IMR-90 (cell line): Measurements from ENCODE around the gene TNFRSF9. TPM values are rescaled to one million over a fixed set of nuclear protein-coding genes. Genes with fewer than 3 reads are reported as not detected.
A peak's percentile ranks its signal among the peaks of the same experiment; 100 is the strongest.

Experiments
- ATAC-seq: fragments of 200-7000 bp; cut with Tn5 transposase; 2 replicates; pipeline ENCODE4 v1.9.1; 2020; ENCODE audit warnings: low read depth, mild to moderate bottlenecking, moderate library complexity
- BruUV-seq: library from RNA; stranded (reverse); fragments of 400-500 nt; replicated peaks from 2 replicates; lab custom pipeline; 2021; lab: Mats Ljungman, UMichigan
- CTCF ChIA-PET: fragments of 300-600 bp; formaldehyde crosslinking; extraction: SDS; loops from one replicate; lab custom pipeline; 2021; ENCODE audit warnings: antibody characterized with exemption; lab: Yijun Ruan, JAX
- POLR2A ChIA-PET: fragments of 300-600 bp; sonication (Branson Sonifier 250); formaldehyde crosslinking; loops from one replicate; lab custom pipeline; 2022; ENCODE audit warnings: antibody characterized with exemption; ENCODE audit not compliant: unreplicated experiment; lab: Charles Lee
- DNase-seq: peaks from one replicate; pipeline ENCODE4 v3.0.0; 2013
- H2AFZ ChIP-seq: replicated peaks from 2 replicates; pipeline ENCODE3; 2013; ENCODE audit warnings: low read length, mild to moderate bottlenecking; ENCODE audit not compliant: poor library complexity
- H2AK5ac ChIP-seq: 2 replicates; pipeline ENCODE4 v1.6.1; 2013; ENCODE audit warnings: low read depth, low read length, inconsistent platforms
- H2AK9ac ChIP-seq: replicated peaks from 2 replicates; pipeline ENCODE3; 2013; ENCODE audit warnings: mild to moderate bottlenecking, low read depth, low read length, moderate library complexity; ENCODE audit not compliant: poor library complexity
- H2BK120ac ChIP-seq: 2 replicates; pipeline ENCODE4 v1.6.1; 2013; ENCODE audit warnings: low read depth, low read length, inconsistent platforms
- H2BK15ac ChIP-seq: 3 replicates; pipeline ENCODE4 v1.6.1; 2013; ENCODE audit warnings: low read depth, low read length, inconsistent platforms
- H2BK20ac ChIP-seq: 2 replicates; pipeline ENCODE4 v1.6.1; 2013; ENCODE audit warnings: low read depth, mild to moderate bottlenecking, inconsistent platforms, low read length, moderate library complexity
- H2BK5ac ChIP-seq: 2 replicates; pipeline ENCODE4 v1.6.1; 2013; ENCODE audit warnings: mild to moderate bottlenecking, low read depth, low read length, inconsistent platforms; ENCODE audit not compliant: poor library complexity, severe bottlenecking
- H3K14ac ChIP-seq: replicated peaks from 2 replicates; pipeline ENCODE4 v1.6.1; 2013; ENCODE audit warnings: low read depth, low read length, inconsistent platforms
- H3K18ac ChIP-seq: 2 replicates; pipeline ENCODE4 v1.6.1; 2013; ENCODE audit warnings: low read depth, low read length, control low read depth
- H3K23ac ChIP-seq: 2 replicates; pipeline ENCODE4 v1.6.1; 2013; ENCODE audit warnings: low read depth, low read length, inconsistent platforms
- H3K27ac ChIP-seq: 2 replicates; pipeline ENCODE4 v1.5.1; 2013; ENCODE audit warnings: mild to moderate bottlenecking, control low read depth, low read length; ENCODE audit not compliant: insufficient read depth
- H3K27me3 ChIP-seq: 2 replicates; pipeline ENCODE4 v1.6.1; 2013; ENCODE audit warnings: low read length; ENCODE audit not compliant: control insufficient read depth, insufficient read depth
- H3K36me3 ChIP-seq: 2 replicates; pipeline ENCODE4 v1.6.1; 2013; ENCODE audit warnings: low read length, mixed read lengths; ENCODE audit not compliant: control insufficient read depth, insufficient read depth
- H3K4ac ChIP-seq: 2 replicates; pipeline ENCODE4 v1.6.1; 2013; ENCODE audit warnings: low read depth, low read length, inconsistent platforms
- H3K4me1 ChIP-seq: 2 replicates; pipeline ENCODE4 v1.6.1; 2013; ENCODE audit warnings: low read length, mixed read lengths; ENCODE audit not compliant: control insufficient read depth, insufficient read depth
- H3K4me2 ChIP-seq: 2 replicates; pipeline ENCODE4 v1.6.1; 2013; ENCODE audit warnings: low read depth, mild to moderate bottlenecking, control low read depth, low read length, moderate library complexity
- H3K4me3 ChIP-seq: 2 replicates; pipeline ENCODE4 v1.5.1; 2013; ENCODE audit warnings: low read depth, mild to moderate bottlenecking, control low read depth, low read length, moderate library complexity; ENCODE audit not compliant: insufficient read depth
- H3K56ac ChIP-seq: 2 replicates; pipeline ENCODE4 v1.6.1; 2013; ENCODE audit warnings: low read length, inconsistent platforms; ENCODE audit not compliant: insufficient read depth; ENCODE audit errors: extremely low read depth
- H3K79me1 ChIP-seq, 2 experiments: 2 replicates each; pipeline ENCODE4 v1.6.1; 2013; ENCODE audit warnings: low read length in 2 of 2, inconsistent platforms in 1 of 2, low read depth in 1 of 2
- H3K9ac ChIP-seq: 2 replicates; pipeline ENCODE4 v1.6.1; 2013; ENCODE audit warnings: low read depth, low read length, control low read depth
- H3K9me1 ChIP-seq: 2 replicates; pipeline ENCODE4 v1.6.1; 2013; ENCODE audit warnings: low read length, inconsistent platforms; ENCODE audit not compliant: insufficient read depth
- H3K9me3 ChIP-seq: 2 replicates; pipeline ENCODE4 v1.6.1; 2013; ENCODE audit warnings: low read length; ENCODE audit not compliant: control insufficient read depth, insufficient read depth
- H4K20me1 ChIP-seq: 2 replicates; pipeline ENCODE4 v1.6.1; 2013; ENCODE audit warnings: low read length, inconsistent platforms; ENCODE audit not compliant: insufficient read depth
- H4K5ac ChIP-seq: 2 replicates; pipeline ENCODE4 v1.6.1; 2013; ENCODE audit warnings: mild to moderate bottlenecking, low read depth, low read length, control low read depth
- H4K8ac ChIP-seq, 2 experiments: 2 replicates each; pipeline ENCODE4 v1.6.1; 2013; ENCODE audit warnings: low read depth in 2 of 2, low read length in 2 of 2, control low read depth in 1 of 2, inconsistent platforms in 1 of 2
- H4K91ac ChIP-seq: 2 replicates; pipeline ENCODE4 v1.6.1; 2013; ENCODE audit warnings: low read depth, low read length, inconsistent platforms; ENCODE audit not compliant: insufficient read depth
- BHLHE40 ChIP-seq: fragments of 150-350 bp; IDR thresholded peaks from 2 replicates; pipeline ENCODE4 v1.6.1; 2016; ENCODE audit warnings: mild to moderate bottlenecking, low read depth, low read length
- CEBPB ChIP-seq: IDR thresholded peaks from 2 replicates; pipeline ENCODE4 v1.6.1; 2012; ENCODE audit warnings: low read depth, low read length, improper control_type of control experiment
- CHD1 ChIP-seq: IDR thresholded peaks from 2 replicates; pipeline ENCODE4 v1.6.1; 2012; ENCODE audit warnings: low read depth, low read length, improper control_type of control experiment
- FOS ChIP-seq: fragments of 150-350 bp; IDR thresholded peaks from 2 replicates; pipeline ENCODE4 v1.6.1; 2016; ENCODE audit warnings: low read depth, low read length
- MAFK ChIP-seq: IDR thresholded peaks from 2 replicates; pipeline ENCODE4 v1.6.1; 2012; ENCODE audit warnings: low read depth, low read length, improper control_type of control experiment
- MAZ ChIP-seq: IDR thresholded peaks from 2 replicates; pipeline ENCODE4 v1.6.1; 2012; ENCODE audit warnings: low read depth, mild to moderate bottlenecking, low read length, improper control_type of control experiment, moderate library complexity, borderline replicate concordance
- MXI1 ChIP-seq: IDR thresholded peaks from 2 replicates; pipeline ENCODE4 v1.6.1; 2012; ENCODE audit warnings: low read depth, mild to moderate bottlenecking, low read length, moderate library complexity, borderline replicate concordance
- NFE2L2 ChIP-seq: fragments of 150-350 bp; IDR thresholded peaks from 2 replicates; pipeline ENCODE4 v1.6.1; 2016; ENCODE audit warnings: low read depth, mild to moderate bottlenecking, low read length
- POLR2A ChIP-seq: IDR thresholded peaks from 2 replicates; pipeline ENCODE4 v1.6.1; 2012; ENCODE audit warnings: mild to moderate bottlenecking, low read depth, low read length
- RAD21 ChIP-seq: IDR thresholded peaks from 2 replicates; pipeline ENCODE4 v1.6.1; 2012; ENCODE audit warnings: low read length, improper control_type of control experiment
- RCOR1 ChIP-seq: IDR thresholded peaks from 2 replicates; pipeline ENCODE4 v1.6.1; 2012; ENCODE audit warnings: mild to moderate bottlenecking, low read length, improper control_type of control experiment; ENCODE audit not compliant: insufficient replicate concordance
- RFX5 ChIP-seq: IDR thresholded peaks from 2 replicates; pipeline ENCODE4 v1.8.0; 2012; ENCODE audit warnings: low read depth, mild to moderate bottlenecking, low read length, moderate library complexity
- SMC3 ChIP-seq: fragments of 150-350 bp; IDR thresholded peaks from 2 replicates; pipeline ENCODE4 v1.6.1; 2016; ENCODE audit warnings: low read depth, mild to moderate bottlenecking, antibody characterized with exemption, low read length, moderate library complexity
- whole genome bisulfite sequencing, 2 experiments: methylation state at CpG; one replicate each; pipeline versions ENCODE4 v1.1.5 to v1.1.7; 2013; ENCODE audit warnings: missing lambda C conversion rate in 2 of 2; ENCODE audit not compliant: insufficient read length in 1 of 2; ENCODE audit errors: extremely low coverage in 2 of 2; 5-methylcytosine and 5-hydroxymethylcytosine counted together
- dilution Hi-C: fragments of 300-500 bp; cut with HindIII; formaldehyde crosslinking; loops from one replicate; pipeline ENCODE4 v1.14.3; 2018; ENCODE audit warnings: low sequenced_read_pairs; ENCODE audit not compliant: unreplicated experiment
- in situ Hi-C: fragments of 300-500 bp; cut with MboI; formaldehyde crosslinking; loops from 3 replicates; pipeline ENCODE4 v1.14.3; 2019; ENCODE audit warnings: low sequenced_read_pairs, inconsistent platforms, mixed read lengths
- intact Hi-C: fragments of 100-400 bp; cut with micrococcal nuclease; formaldehyde crosslinking; loops from 2 replicates; pipeline ENCODE4 v1.10.0; 2022
- polyA plus RNA-seq, 3 experiments: library from polyadenylated mRNA; depleted of rRNA; stranded (reverse); fragments of >200 nt; gene quantifications; 2 replicates each; pipeline ENCODE4 v1.2.3, GENCODE V29; 2012; ENCODE audit warnings: low replicate concordance in 1 of 3
- total RNA-seq: library from RNA; depleted of rRNA; stranded (reverse); fragments of >200 nt; gene quantifications from 2 replicates; pipeline ENCODE4 v1.2.3, GENCODE V29; 2012
- TF ChIP-seq, protein P1 (sequence below): fragments of 150-350 bp; IDR thresholded peaks from 2 replicates; pipeline ENCODE4 v1.6.1; 2017; ENCODE audit warnings: mild to moderate bottlenecking, antibody characterized with exemption, low read length, low read depth
- TF ChIP-seq, protein P2 (sequence below): fragments of 150-350 bp; IDR thresholded peaks from 2 replicates; pipeline ENCODE4 v1.6.1; 2016; ENCODE audit warnings: low read depth, mild to moderate bottlenecking, low read length, moderate library complexity, borderline replicate concordance
- TF ChIP-seq, protein P3 (sequence below): conservative IDR thresholded peaks from 2 replicates; pipeline ENCODE4 v1.5.1; 2012; ENCODE audit warnings: mild to moderate bottlenecking, low read depth, low read length, improper control_type of control experiment

Gene TNFRSF9
- total and polyA plus RNA-seq, 2 of the 4 experiments (the other 2 are of a cell fraction): 0.43 to 0.72 TPM

DNA sequence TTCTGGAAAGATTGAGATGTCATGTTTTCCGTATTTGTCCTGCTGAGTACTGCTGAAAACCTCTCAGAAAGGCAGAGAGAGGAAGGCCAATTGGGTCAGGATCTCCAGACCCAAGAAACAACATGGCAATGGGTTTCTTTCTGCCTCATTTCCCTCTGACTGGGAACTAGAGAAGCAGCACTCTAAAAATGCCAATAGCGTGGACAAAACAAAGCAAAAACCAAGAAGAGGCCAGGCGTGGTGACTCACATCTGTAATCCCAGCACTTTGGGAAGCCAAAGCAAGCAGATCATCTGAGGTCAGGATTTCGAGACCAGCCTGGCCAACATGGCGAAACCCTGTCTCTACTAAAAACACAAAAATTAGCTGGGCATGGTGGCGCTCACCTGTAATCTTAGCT, 18.3 kb downstream of the TNFRSF9 start:
- ChIA-PET CTCF (no interaction called here), POLR2A (no interaction called here)
- Histone ChIP-seq H2BK120ac (no peak overlapping the region), H3K4me3 (no peak overlapping the region), H3K4me1 (no peaks in the 10 kb centered on the region; the same call in 1 of the 2 replicates), H2AK9ac (no peak overlapping the region), H3K9ac (no peak overlapping the region), H3K9me3 (no peaks in the 10 kb centered on the region), H3K79me1 (no peaks in the 10 kb centered on the region), H3K4ac (no peak overlapping the region), H3K14ac (0 out of 2 replicates have a peak overlapping the region, but pooled peaks have one; percentile 4), H3K56ac (no peak overlapping the region), H3K9me1 (no peaks in the 10 kb centered on the region), H4K20me1 (no peaks in the 10 kb centered on the region), H3K27ac (no peak overlapping the region), H2BK5ac (no peak overlapping the region), H3K27me3 (peaks cover 12% of the 10 kb centered on the region), H2AFZ (no peak overlapping the region), H3K36me3 (no peaks in the 10 kb centered on the region), H4K8ac (no peak overlapping the region), H4K5ac (no peak overlapping the region), H2AK5ac (no peak overlapping the region), H3K18ac (no peak overlapping the region), H4K91ac (no peak overlapping the region), H3K23ac (no peak overlapping the region), H2BK20ac (no peak overlapping the region), H2BK15ac (no peak overlapping the region), H3K4me2 (0 out of 2 replicates have a peak overlapping the region, but pooled peaks have one; percentile 24)
- TF ChIP-seq RAD21 (no peak), CHD1 (no peak), CEBPB (no peak), NFE2L2 (no peak), MAZ (no peak), MXI1 (no peak), BHLHE40 (no peak), SMC3 (no peak), FOS (no peak), POLR2A (no peak), RCOR1 (no peak), RFX5 (no peak), MAFK (no peak)
- TF ChIP-seq, protein P1, sequence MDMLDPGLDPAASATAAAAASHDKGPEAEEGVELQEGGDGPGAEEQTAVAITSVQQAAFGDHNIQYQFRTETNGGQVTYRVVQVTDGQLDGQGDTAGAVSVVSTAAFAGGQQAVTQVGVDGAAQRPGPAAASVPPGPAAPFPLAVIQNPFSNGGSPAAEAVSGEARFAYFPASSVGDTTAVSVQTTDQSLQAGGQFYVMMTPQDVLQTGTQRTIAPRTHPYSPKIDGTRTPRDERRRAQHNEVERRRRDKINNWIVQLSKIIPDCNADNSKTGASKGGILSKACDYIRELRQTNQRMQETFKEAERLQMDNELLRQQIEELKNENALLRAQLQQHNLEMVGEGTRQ: no peak
- TF ChIP-seq, protein P2, sequence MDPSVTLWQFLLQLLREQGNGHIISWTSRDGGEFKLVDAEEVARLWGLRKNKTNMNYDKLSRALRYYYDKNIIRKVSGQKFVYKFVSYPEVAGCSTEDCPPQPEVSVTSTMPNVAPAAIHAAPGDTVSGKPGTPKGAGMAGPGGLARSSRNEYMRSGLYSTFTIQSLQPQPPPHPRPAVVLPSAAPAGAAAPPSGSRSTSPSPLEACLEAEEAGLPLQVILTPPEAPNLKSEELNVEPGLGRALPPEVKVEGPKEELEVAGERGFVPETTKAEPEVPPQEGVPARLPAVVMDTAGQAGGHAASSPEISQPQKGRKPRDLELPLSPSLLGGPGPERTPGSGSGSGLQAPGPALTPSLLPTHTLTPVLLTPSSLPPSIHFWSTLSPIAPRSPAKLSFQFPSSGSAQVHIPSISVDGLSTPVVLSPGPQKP: no peak
- TF ChIP-seq, protein P3, sequence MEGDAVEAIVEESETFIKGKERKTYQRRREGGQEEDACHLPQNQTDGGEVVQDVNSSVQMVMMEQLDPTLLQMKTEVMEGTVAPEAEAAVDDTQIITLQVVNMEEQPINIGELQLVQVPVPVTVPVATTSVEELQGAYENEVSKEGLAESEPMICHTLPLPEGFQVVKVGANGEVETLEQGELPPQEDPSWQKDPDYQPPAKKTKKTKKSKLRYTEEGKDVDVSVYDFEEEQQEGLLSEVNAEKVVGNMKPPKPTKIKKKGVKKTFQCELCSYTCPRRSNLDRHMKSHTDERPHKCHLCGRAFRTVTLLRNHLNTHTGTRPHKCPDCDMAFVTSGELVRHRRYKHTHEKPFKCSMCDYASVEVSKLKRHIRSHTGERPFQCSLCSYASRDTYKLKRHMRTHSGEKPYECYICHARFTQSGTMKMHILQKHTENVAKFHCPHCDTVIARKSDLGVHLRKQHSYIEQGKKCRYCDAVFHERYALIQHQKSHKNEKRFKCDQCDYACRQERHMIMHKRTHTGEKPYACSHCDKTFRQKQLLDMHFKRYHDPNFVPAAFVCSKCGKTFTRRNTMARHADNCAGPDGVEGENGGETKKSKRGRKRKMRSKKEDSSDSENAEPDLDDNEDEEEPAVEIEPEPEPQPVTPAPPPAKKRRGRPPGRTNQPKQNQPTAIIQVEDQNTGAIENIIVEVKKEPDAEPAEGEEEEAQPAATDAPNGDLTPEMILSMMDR: no peak
- dilution Hi-C loops (no loop called here), in situ Hi-C loops (no loop called here), intact Hi-C loops (no loop called here)
- DNase-seq (peak; percentile 57), ATAC-seq (no peak)
- WGBS, 2 experiments: 79% methylated on average over 3 of the region's 6 CpGs; no CpG with 5 or more reads in 1 of the 2 experiments
- BruUV-seq: no TSS peak
